HG03520 (cell line): ENCODE data around the gene PIK3CG.
"Not testable (repeated sequence)": the region's sequence is repeated elsewhere in the genome, so short reads cannot be mapped to it uniquely, and the experiment has no call there.

Experiments
- ATAC-seq: cut with Tn5 transposase; IDR thresholded peaks from one replicate; pipeline ENCODE4 v1.9.1; 2021; ENCODE audit warnings: mild to moderate bottlenecking, moderate library complexity; ENCODE audit not compliant: unreplicated experiment

The PIK3CG gene

DNA sequence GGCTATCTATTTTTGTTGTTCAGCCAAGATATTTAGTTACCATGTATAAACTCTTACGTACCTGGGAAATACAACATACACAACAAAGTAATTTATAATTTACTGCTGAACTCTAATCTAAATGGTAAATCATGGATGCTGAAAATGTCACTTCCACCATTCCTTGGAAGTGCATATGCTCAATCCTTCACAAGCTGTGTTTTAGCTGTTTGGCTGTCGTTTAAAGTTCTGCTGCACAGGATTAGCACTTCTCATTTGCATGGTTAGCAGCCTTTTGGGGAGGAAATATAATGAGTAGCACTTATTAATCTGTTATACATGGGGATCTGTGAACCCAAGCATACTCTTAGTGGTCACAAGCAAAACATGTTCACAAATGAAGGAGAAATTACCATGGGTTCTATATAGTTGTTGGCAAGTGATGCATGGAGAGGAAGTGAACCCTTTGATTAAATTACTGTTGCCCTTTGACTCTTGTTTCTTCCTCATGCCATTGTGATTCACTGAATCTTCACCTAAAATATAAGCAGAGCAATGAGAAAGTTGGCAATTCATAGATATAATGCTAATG is 18.5 kb downstream of the PIK3CG start:
- ATAC-seq, result no peak

DNA sequence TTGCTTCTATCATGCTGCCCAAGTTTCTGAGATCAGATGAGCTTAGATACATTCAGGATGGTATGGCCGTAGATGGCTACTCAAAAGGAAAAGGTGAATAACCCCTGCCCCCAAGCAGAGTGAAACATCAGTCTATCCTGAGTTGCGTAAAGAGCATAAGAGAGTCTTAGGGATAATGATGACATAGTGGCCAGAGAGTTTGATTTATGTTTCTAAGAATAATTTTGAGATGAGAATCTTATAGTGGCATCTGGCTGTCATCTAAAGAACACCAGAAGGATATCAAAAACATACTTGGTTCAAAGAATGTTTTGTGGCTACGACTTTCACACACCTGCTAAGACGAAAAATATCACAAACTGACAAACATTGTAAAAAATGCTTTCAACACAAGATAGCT is 20.6 kb downstream of the PIK3CG start:
- no peak for ATAC-seq

DNA sequence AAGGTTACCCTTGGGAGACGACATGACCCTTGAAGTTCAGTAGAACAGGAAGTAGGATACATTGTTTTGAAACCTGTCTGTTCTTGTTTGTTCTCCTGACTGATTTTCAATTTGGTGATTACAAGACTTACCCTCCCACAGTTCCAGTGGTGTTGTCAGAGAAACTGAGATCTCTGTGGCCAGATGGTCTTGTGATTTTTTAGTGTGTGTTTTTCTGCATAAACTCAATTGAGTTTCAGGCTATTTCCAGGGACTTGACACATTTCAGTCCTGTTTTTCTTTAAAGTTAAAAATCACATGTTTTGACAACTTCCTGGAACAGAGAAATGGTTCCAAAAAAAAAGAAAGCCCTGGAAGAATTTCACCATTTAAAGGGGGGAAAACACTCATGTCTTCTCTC is 22.3 kb downstream of the PIK3CG start:
- ATAC-seq, result peak; percentile 59

DNA sequence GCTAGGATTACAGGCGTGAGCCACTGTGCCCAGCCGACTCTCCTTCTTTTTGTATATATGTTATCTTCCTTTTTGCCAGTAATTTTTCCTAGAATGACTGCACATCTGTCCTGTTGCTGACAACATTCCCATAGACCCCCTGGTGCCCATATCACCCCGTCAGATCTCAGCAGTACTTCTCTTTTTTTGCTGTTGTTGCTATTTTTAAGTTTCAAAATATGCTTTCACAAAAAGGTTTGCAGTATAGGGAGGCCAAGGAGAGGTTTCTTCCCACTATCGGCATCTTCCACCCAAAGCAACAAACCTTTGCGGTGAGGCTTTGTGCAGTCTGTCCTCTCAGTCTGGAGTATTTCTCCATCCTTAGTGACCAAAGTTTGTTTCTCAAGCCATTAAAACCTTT is 23.1 kb downstream of the PIK3CG start:
- ATAC-seq, result no peak

DNA sequence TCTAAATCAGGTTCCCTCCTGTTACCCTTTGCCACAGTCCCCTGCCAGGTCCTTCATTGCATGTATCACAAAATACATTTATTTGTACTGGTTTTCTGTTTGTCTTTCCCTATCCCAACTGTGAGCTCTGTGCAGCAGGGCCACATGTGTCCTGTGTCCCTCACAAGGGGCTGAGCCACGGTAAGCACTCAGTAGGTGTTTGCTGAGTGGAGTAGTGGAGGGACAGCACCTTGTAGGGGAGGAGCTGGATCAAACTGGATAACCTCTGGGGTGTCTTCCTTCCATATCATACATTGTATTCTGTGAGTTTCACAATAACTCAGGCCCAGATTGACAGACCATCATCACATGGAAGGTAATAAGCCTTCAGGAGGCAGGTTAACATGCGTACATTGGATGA is 25.9 kb downstream of the PIK3CG start:
- ATAC-seq, result no peak

DNA sequence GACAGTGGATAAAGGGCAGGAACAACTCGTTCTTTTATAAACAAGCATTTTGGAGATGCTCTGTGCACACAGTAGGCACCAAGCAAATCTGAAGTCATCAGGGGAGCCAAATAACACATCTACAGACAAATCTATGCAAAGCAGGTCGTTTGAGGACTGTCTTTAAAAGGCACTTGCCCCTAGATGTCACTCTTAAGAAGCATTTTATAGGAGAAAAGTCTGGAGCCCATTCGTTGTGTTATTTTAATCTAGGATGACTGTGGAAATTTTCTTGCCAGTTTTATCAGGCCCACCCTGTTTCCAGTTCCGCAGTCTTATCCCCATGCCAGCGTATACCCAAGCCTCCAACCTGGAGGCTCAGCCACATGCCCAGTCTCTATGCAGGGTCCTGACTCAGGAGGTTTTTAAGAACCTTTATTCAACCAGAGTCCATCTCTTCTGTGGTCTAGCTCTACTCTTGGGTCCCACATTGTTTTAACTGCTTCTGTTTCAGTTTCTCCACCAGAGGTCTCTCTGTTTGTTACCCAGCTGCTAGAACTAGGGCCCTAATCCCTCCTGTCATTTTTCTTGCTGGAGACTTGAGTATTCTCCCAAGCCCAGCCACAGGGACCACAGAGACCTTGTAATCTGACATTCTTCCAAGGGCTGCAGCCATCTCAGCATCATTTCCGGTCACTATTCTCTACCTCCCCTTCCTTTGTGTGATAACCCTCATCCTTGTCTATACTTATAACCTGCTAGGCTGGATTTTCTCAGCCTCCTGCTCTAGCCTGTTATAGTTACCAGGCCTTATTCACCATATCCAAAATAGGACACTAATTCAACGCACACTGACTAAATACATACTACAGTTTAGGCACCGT is 26.7 kb downstream of the PIK3CG start:
- ATAC-seq, result no peak

DNA sequence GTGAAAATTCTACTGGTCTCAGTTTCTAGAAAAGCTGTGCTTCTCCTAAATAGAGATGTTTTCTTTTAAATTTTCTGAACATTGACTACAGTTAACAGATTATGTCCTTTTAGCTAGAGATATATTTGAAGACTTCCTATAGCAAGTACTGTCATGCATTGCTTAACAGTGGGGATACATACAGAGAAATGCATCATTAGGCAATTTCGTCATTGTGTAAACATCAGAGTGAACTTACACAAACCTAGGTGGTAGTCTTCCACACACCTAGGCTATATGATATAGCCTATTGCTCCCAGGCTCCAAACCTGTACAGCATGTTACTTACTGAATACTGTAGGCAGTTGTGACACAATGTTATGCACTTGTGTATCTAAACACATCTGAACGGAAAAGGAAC is 28.5 kb downstream of the PIK3CG start:
- ATAC-seq, result no peak

DNA sequence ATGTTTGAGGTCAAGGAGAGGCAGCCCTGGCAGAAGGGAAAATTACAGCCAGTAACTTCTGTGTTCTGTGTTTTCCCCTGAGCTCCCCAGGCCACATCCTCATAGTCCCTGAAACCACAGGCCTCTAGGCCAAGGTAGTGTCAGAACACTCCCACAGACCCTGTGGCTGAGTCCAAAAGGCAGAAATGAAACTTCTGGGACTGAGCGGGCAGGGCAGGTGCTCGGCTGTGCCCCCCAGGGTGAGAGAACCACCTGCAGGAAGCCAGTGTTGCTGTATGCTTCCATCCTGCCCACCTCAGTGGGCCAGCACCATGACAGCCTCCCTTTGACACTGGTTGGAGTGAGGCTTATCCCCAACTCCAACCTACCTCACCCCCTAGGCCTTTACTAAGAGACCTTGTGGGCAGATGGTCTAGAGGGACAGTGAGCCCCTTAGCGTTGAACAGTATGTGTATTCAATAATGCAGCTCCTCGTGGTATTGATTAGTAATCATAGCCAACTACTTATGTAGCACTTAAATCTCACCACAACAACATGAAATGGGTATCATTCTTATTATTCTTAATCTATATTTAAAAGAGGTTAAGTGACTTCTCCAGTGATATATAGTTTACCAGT is 30.3 kb downstream of the PIK3CG start:
- peak; percentile 84 for ATAC-seq

DNA sequence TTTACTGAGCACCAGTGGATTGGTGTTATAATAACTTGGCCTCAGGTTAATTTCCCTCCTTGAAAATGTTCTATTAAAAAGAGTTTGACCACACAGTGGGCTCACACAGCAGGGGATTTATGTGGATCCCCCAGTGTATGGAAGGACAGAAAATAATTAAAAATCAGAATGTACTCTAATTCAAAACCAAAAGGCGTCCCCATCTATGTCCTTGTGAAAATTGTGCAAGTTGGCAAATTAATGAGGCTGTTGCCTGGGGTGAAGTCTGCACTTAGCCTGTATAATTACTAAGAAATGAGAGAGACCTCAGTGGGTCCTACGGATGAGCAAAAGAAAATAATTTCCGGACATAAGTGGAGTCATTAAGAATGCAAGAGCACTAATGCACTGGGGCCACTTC is 31.1 kb downstream of the PIK3CG start:
- ATAC-seq, result no peak

DNA sequence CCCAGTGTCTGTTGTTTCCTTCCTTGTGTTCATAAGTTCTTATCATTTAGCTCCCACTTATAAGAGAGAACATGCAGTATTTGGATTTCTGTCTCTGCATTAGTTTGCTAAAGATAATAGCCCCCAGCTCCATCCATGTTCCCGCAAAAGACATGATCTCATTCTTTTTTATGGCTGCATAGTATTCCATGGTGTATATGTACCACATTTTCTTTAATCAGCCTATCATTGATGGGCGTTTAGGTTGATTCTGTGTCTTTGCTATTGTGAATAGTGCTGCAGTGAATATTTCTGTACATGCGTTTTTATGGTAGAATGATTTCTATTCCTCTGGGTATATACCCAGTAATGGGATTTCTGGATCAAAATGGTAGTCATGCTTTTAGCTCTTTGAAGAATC is 32.5 kb downstream of the PIK3CG start:
- ATAC-seq, result not testable (repeated sequence)

DNA sequence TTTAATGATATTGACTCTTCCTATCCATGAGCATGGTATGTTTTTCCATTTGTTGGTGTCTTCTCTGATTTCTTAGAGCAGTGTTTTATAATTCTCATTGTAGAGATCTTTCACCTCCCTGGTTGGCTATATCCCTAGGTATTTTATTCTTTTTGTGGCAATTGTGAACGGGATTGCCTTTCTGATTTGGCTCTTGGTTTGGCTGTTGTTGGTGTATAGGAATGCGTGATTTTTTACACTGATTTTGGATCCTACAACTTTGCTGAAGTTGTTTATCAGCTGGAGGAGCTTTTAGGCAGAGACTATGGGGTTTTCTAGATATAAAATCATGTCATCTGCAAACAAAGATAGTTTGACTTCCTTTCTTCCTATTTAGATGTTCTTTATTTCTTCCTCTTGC is 33.9 kb downstream of the PIK3CG start:
- not testable (repeated sequence) for ATAC-seq

DNA sequence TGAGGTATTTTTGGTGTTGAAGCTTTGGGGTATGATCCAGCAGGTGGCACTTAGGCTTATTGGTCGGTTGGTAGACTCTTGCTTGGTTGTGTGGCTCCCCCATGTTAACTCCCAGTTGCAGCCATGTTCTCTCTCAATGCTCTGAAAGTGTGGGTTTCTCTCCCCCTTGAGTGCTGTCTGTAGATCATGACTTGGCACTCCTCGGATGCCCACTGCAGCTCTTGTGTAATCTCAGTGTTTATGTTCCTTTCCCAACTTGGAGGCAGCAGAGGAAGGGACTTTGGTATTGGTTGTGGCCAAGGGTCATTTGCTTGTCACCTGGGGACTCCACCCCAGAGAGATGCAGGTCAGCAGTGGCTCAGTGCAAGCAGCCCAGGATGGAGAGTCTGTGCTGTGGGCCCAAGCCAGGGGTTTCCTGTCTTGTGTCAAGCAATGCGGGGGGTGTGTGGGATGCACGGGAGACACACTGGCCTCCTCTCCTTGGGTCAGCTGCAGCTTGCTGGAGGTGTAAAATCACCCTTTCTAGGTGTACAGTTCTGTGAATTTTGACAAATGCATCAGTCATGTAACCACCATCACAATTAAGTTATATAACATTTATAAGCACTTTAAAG is 36.9 kb downstream of the PIK3CG start:
- no peak for ATAC-seq

DNA sequence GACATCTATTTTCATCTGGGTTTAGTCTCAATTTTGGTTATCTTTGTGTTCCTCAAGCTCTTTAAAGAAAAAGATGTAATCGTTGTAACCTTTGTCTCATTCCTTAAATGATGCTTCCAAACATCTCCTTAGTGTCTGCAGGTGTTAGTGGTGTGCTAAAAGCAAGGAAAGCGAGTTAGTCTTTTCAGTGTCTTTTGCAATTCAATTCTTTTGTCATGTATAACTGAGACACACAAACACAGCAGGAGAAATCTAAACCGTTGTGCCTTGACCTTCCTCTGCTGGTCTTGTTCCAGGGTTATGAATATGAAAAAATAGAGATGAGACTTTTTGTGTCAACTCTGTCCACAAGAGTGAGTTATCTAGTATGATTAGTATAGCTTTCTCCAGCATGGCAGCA is 40.7 kb downstream of the PIK3CG start:
- no peak for ATAC-seq

DNA sequence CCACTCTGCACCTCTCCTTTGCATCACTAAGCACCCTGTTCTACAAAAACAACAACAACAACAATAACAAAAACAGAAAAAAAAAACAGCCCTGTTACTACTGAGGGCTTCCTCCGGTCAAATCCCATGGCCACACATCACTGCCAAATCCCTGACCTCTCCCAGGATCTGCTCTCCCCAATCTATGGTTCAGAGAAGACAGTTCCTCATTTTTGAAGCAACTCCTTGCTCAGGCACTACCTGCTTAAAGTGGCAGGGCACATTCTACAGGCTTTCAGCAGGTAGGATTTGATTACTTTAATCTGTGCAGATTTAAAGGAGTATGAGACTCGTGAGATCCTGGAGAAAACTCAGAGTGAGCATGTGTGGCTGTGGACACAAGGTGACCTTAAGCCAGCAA is 46.9 kb downstream of the PIK3CG start:
- no peak for ATAC-seq

DNA sequence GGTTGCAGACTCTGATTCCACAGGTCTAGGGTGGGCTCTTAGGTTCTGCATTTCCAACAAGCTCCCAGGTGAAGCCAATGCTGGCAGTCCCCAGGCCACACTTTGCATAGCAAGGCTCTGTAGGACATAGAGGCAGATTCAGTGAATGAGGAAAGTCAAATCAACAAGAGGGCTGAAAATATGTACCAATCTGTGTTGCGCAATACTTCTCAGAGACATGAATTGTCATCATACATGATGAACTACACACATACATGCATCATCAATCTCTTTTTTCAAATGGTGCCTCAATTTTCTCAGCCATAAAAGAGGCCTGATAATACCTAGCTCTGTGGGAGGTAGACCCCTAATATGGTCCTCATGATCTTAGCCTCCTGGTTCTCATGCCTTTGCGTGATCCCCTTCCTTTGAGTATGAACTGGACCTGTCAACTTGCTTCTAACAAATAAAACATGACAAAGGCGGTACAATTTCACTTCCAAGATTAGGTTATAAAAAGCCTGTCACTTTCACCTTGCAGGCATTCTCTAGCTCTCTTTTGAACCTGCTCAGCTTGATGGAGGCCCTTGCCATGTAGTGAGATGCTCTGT is 49.0 kb downstream of the PIK3CG start:
- ATAC-seq, result no peak

DNA sequence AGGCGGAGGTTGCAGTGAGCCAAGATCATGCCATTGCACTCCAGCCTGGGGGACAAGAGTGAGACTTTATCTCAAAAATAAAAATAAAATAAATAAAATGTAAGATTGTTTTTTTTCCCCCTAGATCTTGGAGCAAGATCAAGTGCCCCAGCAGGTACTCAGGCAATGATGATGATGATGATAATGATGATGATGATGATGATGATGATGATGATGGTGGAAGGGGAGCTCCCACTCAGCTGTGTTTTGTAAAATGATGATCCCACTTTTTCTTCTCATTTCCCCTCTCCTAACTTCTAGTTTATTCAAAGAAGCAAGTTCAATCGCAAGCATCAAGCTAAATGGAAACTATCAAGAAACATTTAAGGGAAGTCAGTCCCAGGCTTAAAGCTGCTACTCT is 50.3 kb downstream of the PIK3CG start:
- ATAC-seq, result no peak

DNA sequence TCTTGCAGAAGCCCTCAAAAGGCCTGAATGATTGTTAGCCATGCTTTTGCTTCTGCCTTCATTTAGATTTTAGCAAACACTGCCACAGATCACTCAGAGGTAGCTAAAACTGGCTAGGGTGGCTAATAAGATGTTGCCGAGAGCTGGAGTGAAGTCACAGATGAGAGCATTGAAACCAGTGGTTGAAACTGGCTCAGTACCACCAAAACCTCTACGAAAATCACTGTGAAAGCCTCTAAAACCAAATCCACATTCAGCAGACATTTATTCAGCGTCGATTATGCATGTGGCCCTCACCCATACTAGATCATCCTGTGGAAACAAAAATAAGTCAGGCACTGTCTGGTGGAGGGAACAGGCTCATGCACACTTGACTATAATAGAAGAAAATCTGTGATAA is 50.8 kb downstream of the PIK3CG start:
- peak; percentile 98 for ATAC-seq

DNA sequence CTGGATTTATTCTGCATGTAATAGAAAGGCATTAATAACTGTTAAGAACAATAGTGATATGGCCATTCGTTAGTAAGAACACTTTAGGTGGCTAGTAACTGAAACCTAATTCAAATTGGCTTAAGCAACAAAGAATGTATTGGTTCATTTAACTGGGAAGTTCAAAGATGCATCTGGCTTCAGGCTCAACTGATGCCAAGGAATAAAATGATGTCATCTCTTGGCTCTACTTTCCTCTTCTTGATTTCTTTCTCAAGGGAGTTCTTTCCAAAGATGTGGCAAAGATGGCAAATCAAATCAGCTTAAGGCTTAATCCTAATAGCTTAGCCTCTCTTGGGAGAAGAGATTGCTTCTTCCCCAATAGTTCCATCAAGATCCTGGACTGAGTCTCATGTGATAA is 51.6 kb downstream of the PIK3CG start:
- ATAC-seq, result no peak

DNA sequence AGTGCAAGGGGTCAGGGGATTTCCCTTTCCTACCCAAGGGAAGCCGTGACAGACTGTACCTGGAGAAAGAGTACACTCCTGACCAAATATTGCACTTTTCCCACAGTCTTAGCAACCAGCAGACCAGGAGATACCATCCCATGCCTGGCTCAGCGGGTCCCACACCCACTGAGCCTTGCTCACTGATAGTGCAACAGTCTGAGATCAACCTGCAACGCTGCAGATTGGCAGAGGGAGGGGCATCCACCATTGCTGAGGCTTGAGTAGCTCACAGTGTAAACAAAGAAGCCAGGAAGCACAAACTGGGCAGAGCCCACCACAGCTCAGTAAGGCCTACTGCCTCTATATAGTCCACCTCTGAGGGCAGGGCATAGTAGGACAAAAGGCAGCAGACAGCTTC is 53.9 kb downstream of the PIK3CG start:
- ATAC-seq, result no peak

DNA sequence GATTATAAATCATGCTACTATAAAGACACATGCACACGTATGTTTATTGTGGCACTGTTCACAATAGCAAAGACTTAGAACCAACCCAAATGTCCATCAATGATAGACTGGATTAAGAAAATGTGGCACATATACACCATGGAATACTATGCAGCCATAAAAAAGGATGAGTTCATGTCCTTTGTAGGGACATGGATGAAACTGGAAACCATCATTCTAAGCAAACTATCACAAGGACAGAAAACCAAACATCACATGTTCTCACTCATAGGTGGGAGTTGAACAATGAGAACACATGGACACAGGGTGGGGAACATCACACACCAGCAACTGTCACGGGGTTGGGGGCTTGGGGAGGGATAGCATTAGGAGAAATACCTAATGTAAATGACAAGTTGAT is 59.4 kb downstream of the PIK3CG start:
- ATAC-seq, result not testable (repeated sequence)

DNA sequence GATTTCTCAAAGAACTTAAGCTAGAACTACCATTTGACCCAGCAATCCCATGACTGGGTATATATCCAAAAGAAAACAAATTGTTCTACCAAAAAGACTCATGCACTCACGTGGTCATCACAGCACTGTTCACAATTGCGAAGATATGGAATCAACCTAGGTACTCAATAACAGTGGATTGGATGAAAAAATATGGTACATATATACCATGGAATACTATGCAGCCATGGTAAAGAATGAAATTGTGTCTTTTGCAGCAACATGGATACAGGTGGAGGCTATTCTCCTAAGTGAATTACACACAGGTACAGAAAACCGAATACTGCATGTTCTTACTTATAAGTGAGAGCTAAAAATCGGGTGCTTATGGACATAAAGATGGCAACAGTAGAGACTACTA is 61.8 kb downstream of the PIK3CG start:
- no peak for ATAC-seq
